HG03095 (cell line): ENCODE results near the gene ANO2.

ENCODE experiments used
- ATAC-seq: cut with Tn5 transposase; IDR thresholded peaks from one replicate; pipeline ENCODE4 v1.9.1; 2021; ENCODE audit warnings: moderate library complexity; ENCODE audit not compliant: unreplicated experiment

ANO2 gene

DNA sequence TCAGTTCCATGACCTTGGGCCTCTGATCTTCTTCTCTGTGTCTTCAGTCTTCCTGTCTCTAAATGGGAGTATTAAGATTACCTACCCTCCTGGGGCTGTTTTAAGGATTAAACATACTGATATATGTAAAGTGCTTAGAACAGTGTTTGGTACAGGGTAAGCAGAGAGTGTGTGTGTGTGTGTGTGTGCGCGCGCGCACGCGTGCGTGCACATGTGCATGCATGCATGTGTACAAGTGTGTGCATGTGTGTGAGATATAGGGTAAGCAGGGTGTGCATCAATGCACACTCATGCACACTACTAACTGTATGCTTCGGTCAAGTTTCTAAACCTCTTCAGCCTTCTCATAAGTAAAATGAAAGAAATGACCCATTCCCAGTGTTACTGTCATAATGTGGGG lies 316.6 kb downstream of the ANO2 start:
- ATAC-seq = no peak

DNA sequence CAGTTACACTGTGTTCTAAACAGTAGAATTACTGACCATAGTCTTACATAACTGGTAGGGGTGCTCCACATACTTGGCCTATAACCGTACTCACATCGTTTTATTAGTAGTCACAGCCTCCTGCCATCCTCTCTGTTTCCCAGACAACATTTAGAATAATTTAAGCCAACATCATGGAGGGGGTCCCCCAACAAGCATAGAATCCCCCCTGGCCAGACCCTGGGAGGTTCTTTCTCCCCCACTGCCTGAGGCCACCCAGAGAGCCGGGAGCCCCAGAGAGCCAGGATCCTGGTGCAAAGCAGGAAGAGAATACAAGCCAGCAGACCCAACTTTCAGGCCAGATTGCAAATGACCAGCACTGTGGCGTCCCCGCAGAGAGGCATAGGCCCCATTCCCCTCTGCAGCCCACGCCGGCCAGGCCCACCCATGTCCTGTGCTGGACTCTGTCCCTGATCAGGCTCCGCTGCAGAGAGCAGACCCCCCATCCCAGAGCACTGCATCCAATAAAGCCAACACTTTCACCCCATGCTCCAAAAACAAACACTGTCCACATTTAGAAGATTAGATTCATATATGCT lies 317.9 kb downstream of the ANO2 start:
- ATAC-seq = no peak

DNA sequence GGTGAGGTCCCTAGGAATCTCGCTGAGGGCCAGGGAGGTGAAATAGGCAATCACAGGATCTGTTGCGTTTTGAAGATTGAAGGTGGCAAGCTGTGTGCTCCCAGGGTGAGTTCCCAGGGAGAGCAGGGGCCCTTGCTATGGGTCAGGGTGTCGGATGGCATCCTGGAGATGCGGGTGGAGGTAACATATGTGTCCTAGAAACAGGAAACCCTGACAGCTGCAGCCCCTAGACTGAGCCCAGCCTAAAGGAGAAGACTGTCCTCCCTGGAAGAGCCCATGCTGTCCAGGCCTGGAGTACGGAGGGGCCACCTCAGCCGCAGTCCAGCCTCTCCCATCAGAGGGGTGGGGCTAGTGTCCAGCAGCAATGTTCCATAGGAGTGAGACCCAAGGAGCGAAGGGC lies 318.9 kb downstream of the ANO2 start:
- no peak for ATAC-seq

DNA sequence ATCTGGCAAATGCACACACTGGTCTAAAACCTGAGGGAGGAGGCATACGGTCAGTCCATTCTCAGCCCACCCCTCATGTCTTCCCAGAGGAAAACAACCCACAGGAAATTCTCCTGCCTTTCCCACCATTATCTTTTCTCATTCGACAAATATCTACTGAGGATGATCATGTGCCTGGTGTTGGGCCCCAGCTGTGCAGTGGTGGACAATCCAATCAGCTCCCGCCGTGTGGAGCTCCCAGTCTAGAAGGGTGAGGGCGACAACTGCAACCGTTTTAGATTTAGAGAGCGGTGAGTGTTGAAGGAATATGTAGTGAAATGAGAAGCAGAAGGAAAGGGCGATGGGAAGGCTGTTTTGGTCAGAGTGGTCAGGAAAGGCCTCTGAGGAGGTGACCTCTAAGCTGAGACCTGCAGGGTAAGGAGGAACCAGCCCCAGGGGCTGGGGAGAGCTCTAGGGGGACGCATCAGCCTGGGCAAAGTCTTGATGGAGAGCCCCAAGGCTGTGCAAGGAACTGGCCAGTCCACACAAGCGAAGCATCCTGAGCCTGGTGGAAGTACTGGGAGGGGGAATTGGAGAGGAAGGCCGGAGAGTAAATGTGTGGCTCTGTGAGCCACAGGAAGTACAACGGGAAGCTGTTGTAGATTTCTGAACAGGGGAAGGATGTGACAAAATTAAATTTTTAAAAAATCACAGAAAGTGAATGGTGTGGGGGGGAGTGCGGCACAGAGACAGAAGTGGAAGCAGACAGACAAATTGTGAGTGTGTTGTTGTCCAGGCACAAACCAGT lies 320.4 kb downstream of the ANO2 start:
- ATAC-seq = no peak

DNA sequence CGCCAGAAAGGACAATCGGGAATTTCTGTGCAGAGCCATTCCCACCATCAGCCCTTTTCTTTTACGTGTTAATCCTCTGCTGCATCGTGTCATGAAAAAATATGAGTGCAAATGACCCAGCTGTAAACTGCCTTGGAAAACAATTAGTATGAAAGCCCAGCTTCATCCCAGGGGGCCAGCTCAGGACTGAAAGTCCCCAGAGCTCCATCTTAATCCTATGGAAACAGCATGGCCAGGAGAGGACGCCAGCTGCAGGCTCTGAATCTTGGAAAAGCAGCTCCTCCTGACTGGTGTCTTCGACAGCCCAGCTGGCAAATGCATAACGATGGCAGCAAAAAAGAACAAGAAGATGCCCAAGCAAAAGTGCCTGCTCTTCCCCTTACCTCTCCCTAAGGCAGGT lies 321.6 kb downstream of the ANO2 start:
- ATAC-seq = no peak

DNA sequence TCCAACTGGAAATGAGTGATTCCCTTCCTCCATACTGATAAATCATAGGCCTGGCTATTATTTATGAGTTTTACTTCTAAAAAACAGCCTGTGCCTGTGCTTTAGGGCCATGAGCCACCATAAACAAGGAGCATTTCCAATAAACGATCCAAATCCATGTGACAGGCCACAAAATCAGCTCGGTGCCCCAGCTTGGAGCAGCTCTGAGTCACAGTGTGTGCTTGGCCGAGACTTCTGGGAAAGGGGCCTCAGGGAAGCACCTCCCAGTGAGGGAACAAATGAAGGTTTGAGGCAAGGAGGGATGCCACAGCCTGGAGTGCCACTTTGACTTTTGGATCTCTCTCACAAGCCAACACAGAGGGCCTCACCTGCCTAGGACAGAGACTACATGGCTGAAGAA lies 322.8 kb downstream of the ANO2 start:
- ATAC-seq = no peak

DNA sequence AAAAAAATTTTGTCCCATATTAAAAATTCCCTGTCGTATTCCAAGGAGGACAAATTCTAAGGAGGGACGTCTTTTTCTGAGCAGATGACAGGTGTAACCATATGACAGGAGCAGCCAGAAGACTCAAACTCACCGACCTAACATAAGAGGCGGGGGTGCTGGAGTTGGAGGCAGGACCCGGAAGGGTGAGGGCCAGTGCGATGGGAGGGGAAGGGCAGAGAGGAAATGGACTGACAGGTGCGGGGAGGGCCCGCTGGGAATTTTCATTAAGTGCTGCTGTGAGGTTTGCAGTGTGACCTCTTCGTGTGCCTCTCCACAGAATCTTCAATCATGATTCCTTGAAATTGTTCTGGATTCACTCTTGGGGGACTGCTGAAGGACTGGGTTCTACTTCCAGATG lies 323.7 kb downstream of the ANO2 start:
- no peak for ATAC-seq

DNA sequence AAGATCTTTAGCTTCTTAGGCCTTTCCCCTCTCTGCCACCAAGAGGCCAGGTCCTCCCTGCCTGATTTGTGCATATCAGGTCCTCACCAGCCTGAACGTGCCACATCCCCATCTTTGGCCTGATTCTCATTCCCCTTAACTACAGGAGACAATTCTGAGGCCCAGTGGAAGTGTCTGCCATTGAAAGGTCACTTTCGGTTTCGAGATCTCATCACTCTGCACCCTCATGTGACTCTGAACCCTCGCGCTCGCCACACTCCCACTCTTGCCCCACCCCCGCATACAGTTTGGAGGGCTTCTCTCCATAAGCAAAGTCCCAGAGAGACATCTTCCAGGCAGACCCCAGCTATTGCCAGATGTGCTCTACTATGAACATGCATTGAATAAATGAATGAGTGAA lies 324.2 kb downstream of the ANO2 start:
- no peak for ATAC-seq

DNA sequence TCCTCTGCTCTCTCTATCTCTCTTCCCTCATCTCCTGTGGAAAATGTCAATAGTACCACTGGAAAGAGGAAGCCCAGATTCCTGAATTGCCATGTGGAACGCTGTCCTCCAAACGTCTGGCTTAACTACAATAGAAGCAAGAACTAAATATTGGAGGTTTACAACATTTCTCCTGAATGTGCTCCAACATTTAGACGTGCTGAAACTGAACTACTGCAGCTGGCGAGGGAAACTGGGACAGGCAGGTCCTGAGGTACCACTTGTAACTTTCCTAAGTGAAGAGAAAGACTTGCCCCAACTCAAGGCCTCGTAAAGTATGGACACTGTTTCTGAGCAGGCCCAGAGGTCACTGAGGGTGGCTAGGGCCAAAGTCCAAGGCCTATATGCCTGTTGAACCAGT lies 325.4 kb downstream of the ANO2 start:
- no peak for ATAC-seq

DNA sequence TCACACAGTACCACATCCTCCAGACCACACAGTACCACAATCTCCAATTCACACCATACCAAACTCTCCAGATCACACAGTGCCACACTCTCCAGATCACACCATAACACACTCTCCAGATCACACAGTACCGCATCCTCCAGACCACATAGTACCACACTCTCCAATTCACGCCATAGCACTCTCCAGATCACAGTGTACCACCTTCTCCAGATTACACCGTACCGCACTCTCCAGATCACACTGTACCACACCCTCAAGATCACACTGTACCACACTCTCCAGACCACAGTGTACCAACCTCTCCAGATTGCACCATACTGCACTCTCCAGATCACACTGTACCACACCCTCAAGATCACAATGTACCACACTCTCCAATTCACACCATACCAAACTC lies 328.2 kb downstream of the ANO2 start:
- no peak for ATAC-seq

DNA sequence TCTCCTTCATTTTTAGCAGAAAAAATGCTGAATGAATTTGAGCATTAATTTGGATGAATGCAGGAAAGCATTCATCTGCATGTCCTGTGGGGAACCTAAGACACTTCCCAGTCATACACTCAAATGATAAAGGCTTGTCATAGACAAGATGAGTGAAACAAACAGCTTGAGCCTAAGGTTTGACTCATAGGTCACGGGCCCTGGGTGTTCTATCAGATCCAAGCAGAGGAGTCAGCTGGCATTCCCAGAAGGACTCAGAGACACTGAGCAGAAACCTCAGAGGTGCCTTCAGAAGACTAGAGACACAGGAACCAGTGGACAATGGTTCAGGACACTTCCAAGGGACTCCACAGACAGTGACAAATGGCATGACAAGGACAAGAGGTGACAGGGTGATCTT lies 329.3 kb downstream of the ANO2 start:
- no peak for ATAC-seq

DNA sequence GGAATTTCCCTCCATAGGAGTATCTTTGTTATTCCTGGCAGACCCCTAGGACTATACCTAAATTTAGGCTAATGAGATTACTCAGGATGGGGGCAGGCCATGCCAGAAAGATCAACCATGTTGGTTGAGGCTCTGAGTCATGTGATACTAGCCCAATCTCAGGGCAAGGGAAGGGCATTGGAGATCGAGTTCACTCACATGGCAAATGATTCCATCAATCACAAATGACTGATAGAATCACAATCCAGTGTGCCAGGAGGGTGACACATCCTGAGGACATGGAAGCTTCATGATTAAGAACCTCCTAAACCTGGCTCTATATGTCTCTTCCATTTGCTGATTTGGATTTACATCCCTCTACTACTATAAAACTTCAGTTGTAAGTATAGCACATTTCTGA lies 330.8 kb downstream of the ANO2 start:
- no peak for ATAC-seq

DNA sequence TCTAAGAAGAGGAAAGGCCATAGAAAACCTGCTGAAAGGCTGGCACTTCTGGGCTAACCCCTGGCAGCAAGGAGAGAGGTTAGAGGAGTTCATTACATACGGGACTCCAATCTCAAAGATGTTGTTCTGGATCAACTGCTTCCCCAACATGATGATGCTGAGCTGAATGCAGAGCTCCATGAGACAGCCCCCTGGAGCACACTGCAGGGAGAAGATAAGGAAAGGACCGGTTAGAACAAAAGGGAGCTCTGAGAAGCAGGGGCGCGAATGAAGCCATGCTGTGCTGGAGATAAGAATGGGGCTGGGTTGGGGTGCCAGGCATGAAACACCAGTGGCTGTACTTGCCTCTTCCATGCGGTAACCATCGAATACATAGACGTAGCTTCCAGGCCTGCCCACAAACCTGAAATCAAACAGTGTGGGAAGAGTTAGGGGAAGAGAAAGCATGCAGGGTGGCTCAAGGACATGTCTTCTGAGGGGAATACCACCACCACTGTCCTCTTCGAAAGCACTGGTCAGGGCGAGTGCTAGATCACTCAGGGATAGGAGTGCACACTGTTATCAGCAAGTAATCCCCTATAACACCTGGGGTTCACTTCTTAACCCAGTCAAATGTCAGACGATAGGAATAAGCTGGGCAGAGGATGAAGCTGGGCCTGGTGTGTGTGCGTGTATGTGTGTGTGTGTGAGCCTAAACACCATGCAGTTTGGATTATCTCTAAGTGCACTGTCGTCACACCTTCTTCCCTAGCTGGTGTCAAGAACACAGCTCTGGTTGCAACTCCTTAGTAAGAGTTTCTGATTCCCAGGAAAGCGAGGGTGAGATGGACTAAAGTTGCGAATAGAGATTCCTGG lies 332.3 kb downstream of the ANO2 start:
- ATAC-seq = no peak

DNA sequence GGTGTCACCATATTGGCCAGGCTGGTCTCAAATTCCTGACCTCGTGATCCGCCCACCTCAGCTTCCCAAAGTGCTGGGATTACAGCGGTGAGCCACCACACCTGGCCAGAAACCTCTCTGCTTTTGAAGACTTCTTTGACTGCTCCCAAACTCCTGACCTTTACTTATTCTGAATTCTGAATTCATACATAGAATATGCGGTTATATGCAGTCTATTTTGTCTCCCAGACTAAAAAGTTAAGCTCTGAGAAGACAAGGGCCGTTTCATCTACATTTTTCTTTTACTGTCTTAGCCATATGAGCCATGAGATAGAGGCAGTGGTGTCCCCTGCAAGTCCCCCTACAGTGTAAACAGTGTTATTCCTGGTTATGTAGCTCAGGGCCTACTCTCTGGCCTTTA lies 333.9 kb downstream of the ANO2 start:
- ATAC-seq = no peak

DNA sequence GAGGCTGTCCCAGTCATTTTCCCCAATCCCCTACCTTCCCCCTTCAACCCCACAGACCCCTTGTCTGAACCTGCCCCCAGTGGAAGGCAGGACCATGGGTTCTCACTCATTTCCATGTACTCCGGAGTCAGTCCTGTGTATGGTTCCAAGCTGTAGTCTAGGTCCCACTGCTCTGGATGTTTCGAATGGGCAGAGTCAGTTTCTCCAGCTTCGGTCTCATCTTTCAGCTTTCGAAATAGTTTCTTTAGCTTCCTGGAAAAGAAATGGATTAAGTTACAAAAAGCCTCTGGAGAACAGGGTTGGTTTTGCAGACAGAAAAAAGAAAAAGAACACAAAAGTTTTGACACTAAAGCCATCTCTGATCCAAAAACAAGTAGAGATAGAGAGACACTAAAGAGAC lies 345.7 kb downstream of the ANO2 start:
- ATAC-seq = no peak

DNA sequence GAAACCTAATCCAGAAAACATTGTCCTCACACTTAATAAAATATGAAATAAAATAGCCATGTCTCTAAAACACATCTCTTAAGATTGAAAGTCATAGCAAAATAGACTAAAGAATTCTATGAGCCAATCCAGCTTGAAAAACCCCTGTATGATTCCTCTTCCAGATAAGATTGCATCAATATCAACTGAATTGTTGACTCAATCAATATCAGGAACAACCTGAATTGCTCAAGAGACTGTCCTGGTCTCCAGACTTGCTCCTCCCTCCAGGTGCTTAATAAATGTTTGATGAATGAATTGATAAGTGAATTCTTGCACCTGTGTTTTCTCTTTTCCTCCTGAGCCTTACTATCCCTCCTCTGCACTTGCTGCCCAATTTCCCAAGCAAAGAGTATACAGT lies 351.1 kb downstream of the ANO2 start:
- no peak for ATAC-seq

DNA sequence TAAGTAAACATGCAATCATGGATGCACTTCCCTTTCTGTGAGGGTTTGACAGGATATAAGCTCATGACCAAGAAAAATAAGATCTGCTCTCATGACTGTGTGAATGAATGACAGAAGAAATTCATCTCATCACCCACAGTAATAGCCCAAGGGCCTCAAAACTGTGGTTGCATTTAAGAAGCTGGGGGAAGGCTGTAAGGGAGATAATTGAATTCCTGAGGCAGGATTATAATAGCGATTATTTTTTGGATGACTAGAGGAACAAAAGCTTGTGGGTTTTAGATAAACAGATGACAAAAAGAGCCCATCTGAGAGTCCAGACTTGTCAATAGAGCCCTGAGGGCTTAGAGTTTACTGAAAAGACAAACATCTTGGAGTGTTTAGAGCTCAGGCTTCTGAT lies 352.0 kb downstream of the ANO2 start:
- ATAC-seq = no peak

DNA sequence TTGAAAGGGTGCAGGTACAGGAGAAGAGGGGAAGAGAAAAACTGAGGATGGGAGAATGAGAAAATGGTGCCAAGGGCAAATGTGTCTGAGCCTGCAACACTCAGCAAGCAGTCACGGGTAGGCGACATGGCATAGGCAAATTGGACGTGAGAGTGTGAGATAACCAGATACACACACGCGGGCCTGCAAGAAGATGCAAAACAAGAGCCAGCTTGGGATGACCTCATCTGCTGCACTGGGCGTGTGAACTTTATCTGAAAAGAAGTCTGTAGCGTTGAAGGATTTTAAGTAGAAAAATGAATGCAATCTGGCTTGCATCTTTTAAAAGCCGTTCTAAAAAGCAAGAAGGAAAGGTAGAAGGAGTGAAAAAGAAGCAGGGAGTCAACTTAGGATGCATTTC lies 352.7 kb downstream of the ANO2 start:
- no peak for ATAC-seq

DNA sequence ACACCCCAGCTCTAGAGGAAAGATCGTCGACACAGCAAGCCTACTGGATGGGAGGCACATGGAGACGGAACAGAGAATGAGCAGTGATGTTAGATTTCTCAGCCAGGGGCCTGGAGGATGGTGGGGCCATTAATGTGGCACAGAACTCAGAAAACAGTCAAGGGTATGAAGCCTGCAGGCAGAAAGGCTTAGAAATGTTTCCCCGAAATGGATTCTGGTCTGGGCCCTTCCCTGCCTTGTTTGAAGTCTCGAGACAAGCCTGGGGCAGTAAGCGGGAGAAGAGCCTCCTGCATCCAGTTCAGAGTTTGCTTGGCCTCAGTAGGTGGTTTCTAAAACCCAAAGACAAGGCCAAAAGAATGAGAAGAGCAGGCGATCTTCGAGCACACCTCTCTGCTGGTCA lies 354.7 kb downstream of the ANO2 start:
- ATAC-seq = no peak

DNA sequence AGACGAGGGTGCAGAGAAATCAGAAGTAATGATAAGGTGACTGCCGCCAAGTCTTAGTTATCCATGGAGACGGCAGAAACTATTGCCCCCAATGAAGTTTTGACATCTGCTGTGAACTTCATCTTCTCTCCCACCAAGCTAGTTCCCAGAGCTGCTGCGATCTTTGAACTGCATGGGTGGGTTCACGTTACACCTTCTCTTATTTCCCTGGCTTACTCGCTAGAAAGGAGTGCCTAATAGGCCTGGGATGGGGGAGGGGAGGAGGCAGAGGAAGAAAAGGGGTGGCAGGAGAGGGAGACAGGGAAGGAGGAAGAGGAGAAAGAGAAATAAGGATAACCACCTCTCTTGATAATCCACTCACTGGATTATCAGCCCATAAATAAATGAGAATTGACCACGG lies 356.0 kb downstream of the ANO2 start:
- ATAC-seq = no peak

DNA sequence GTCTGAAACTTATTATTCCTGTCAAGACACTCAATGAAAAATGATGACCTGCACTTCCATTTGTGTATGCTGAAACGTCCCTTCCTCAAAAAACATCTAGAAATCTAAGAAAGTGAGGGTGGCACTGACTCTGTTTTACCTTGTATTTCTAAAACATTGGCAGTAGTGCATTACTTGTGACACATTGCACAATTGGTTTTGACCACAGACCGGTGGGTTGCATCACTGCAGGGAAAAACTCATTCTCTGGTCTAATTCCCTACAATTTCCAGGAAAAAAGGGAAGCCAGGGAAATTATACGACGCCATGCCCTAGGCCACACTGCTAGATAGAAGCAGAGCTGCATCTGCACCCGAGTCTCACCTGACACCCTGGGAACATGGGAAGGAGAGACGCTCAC lies 356.5 kb downstream of the ANO2 start:
- ATAC-seq = no peak

DNA sequence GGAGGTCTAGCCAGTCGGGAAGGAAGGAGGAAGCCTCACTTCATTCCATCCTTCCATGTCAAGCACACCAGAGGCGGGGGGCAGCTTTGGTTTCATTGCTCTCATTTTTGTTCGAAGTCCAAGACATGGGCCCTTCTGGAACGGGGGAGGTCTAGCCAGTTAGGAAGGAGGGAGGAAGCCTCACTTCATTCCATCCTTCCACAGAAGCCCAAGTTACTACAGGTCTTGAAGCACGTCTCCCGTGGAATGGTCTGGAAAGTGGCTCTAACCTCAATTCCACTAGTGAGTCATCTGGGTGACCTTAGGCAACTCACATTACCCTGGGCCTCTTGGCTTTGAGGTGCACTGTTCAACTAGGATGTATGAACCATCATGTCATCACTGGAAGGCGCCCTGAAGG lies 356.9 kb downstream of the ANO2 start:
- no peak for ATAC-seq
